Endodermal cell (in vitro differentiated cells): ENCODE results near the gene MAP6. TPM values are rescaled to one million over a fixed set of nuclear protein-coding genes. Genes with fewer than 3 reads are reported as not detected.
A peak's percentile ranks its signal among the peaks of the same experiment; 100 is the strongest.

Source experiments
- DNase-seq: peaks from one replicate; pipeline ENCODE4 v3.0.0-alpha.2; 2017
- H3K27ac ChIP-seq: 2 replicates; pipeline ENCODE4 v1.5.1; 2013; ENCODE audit warnings: mild to moderate bottlenecking, low read depth, low read length, moderate library complexity
- H3K27me3 ChIP-seq: 2 replicates; pipeline ENCODE4 v1.6.1; 2013; ENCODE audit warnings: mild to moderate bottlenecking, low read length, moderate library complexity; ENCODE audit not compliant: insufficient read depth, control insufficient read depth, poor library complexity, severe bottlenecking
- H3K36me3 ChIP-seq: 2 replicates; pipeline ENCODE4 v1.7.0; 2013; ENCODE audit warnings: mild to moderate bottlenecking, low read length, moderate library complexity; ENCODE audit not compliant: control insufficient read depth, insufficient read depth
- H3K4me1 ChIP-seq: one replicate; pipeline ENCODE4 v1.7.0; 2013; ENCODE audit warnings: low read length; ENCODE audit not compliant: control insufficient read depth, insufficient read depth
- H3K4me3 ChIP-seq: 2 replicates; pipeline ENCODE4 v1.5.1; 2013; ENCODE audit warnings: mild to moderate bottlenecking, low read length, moderate library complexity
- H3K9ac ChIP-seq: 2 replicates; pipeline ENCODE4 v1.6.1; 2013; ENCODE audit warnings: mild to moderate bottlenecking, low read length, moderate library complexity; ENCODE audit not compliant: poor library complexity, severe bottlenecking; ENCODE audit errors: extremely low read depth
- H3K9me3 ChIP-seq: 2 replicates; pipeline ENCODE4 v1.6.1; 2013; ENCODE audit warnings: mild to moderate bottlenecking, low read length, moderate library complexity; ENCODE audit not compliant: control insufficient read depth
- H3K27ac Mint-ChIP-seq: 2 replicates; pipeline ENCODE4 v1.8.0; 2020; ENCODE audit warnings: mixed read lengths
- H3K27me3 Mint-ChIP-seq: 2 replicates; pipeline ENCODE4 v1.8.0; 2021; ENCODE audit warnings: mild to moderate bottlenecking, mixed read lengths; ENCODE audit not compliant: insufficient read depth
- H3K36me3 Mint-ChIP-seq: 2 replicates; pipeline ENCODE4 v1.8.0; 2020; ENCODE audit warnings: low read depth, mixed read lengths
- H3K4me1 Mint-ChIP-seq: 2 replicates; pipeline ENCODE4 v1.8.0; 2020; ENCODE audit warnings: mixed read lengths
- H3K4me3 Mint-ChIP-seq: 2 replicates; pipeline ENCODE4 v1.8.0; 2020; ENCODE audit warnings: mild to moderate bottlenecking, moderate library complexity, mixed read lengths
- H3K9me3 Mint-ChIP-seq: 2 replicates; pipeline ENCODE4 v1.8.0; 2020; ENCODE audit warnings: mild to moderate bottlenecking, mixed read lengths
- WGBS, 2 experiments: methylation state at CpG; one replicate each; pipeline versions ENCODE4 v1.1.5 to v1.1.7; 2013; ENCODE audit warnings: missing lambda C conversion rate in 2 of 2, mixed read lengths in 1 of 2; ENCODE audit not compliant: insufficient coverage in 1 of 2, insufficient read length in 1 of 2; 5-methylcytosine and 5-hydroxymethylcytosine counted together
- total RNA-seq, 2 donors: library from RNA; stranded (reverse); fragmentation: NEBNext Ultra II Directional in 1 of 2; extraction: Animal tissue kit (Norgen Biotek cat#: 25700) in 1 of 2; gene quantifications; 2 replicates in 1 of 2; 3 replicates in 1 of 2; pipeline ENCODE4 v1.2.1, GENCODE V29; 2021
- TF ChIP-seq, protein P1 (sequence below): fragments of 200-600 bp; sonication (generic); conservative IDR thresholded peaks from 2 replicates; pipeline ENCODE4 v1.5.0; 2021; ENCODE audit warnings: antibody characterized with exemption, mild to moderate bottlenecking

MAP6 gene
- total RNA-seq, 2 donors from 2014 or later: 1.9 to 4.2 TPM

GRCh38 chr11:75616281-75616680 lies 52.6 kb downstream of the MAP6 start:
- Mint-ChIP-seq H3K4me1 (peaks cover 10% of the 10 kb centered on the region), H3K36me3 (no peaks in the 10 kb centered on the region), H3K9me3 (no peaks in the 10 kb centered on the region), H3K27me3 (no peaks in the 10 kb centered on the region), H3K27ac (no peak overlapping the region), H3K4me3 (no peak overlapping the region)
- WGBS, 2 experiments: 65 to 84% methylated on average over 4 to 5 of the region's 5 CpGs
- H3K9ac ChIP-seq: no peak overlapping the region
- H3K27ac ChIP-seq: peak overlapping the region; percentile 78
- peaks cover 13% of the 10 kb centered on the region for H3K4me1 ChIP-seq
- H3K27me3 ChIP-seq: no peaks in the 10 kb centered on the region
- no peak overlapping the region for H3K4me3 ChIP-seq
- DNase-seq: no peak
- no peaks in the 10 kb centered on the region for H3K36me3 ChIP-seq
- no peaks in the 10 kb centered on the region for H3K9me3 ChIP-seq
- TF ChIP-seq, protein P1, sequence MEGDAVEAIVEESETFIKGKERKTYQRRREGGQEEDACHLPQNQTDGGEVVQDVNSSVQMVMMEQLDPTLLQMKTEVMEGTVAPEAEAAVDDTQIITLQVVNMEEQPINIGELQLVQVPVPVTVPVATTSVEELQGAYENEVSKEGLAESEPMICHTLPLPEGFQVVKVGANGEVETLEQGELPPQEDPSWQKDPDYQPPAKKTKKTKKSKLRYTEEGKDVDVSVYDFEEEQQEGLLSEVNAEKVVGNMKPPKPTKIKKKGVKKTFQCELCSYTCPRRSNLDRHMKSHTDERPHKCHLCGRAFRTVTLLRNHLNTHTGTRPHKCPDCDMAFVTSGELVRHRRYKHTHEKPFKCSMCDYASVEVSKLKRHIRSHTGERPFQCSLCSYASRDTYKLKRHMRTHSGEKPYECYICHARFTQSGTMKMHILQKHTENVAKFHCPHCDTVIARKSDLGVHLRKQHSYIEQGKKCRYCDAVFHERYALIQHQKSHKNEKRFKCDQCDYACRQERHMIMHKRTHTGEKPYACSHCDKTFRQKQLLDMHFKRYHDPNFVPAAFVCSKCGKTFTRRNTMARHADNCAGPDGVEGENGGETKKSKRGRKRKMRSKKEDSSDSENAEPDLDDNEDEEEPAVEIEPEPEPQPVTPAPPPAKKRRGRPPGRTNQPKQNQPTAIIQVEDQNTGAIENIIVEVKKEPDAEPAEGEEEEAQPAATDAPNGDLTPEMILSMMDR: no peak

DNA sequence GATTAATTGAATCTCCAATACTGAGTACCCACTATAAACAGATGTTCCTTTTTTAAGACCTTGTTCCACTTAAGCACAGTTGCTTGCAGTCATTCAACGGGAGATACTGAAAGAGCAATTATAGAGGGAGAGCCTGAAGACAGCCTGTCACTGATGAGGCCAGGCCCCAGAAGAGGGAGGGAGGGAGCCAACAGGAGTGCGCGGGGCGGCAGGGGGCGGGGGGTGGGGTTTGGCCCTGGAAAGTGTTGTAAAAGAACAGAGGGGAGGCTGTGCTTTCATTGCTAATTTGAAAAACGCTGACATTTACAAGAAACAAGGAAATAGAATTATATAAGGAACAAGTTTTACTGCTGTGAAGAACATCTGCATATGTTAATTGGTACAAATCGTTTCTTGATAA lies 53.1 kb downstream of the MAP6 start:
- H3K36me3 ChIP-seq: no peaks in the 10 kb centered on the region
- H3K27ac ChIP-seq: no peak overlapping the region
- WGBS, 2 experiments: 74 to 80% methylated on average over 2 to 7 of the region's 7 CpGs
- no peaks in the 10 kb centered on the region for H3K36me3 Mint-ChIP-seq
- no peak overlapping the region for H3K27ac Mint-ChIP-seq
- TF ChIP-seq, protein P1: no peak
- no peak overlapping the region for H3K4me3 Mint-ChIP-seq
- H3K27me3 Mint-ChIP-seq: no peaks in the 10 kb centered on the region
- no peak overlapping the region for H3K4me3 ChIP-seq
- H3K9ac ChIP-seq: no peak overlapping the region
- H3K4me1 Mint-ChIP-seq: peaks cover 10% of the 10 kb centered on the region
- no peaks in the 10 kb centered on the region for H3K27me3 ChIP-seq
- no peaks in the 10 kb centered on the region for H3K9me3 Mint-ChIP-seq
- H3K9me3 ChIP-seq: no peaks in the 10 kb centered on the region
- H3K4me1 ChIP-seq: peaks cover 13% of the 10 kb centered on the region
- no peak for DNase-seq

DNA sequence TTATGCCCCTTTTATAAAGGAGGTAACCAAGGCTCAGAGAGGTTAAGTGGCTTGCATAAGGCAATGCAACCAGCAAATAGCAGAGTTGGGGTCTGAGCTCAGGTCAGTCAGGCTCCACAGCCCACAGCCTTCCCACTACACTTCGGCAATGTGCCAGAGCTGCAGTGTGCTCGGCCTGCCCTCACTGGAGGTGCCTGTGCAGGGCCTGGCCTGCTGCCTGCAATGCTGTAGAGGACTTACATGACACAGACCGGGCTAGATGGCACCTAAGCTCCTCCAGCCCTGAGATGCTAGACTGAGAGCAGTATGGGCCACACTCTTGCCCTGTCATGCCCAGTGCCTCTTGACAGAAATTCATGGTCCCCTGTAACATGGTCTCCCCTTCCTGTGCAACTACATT lies 57.0 kb downstream of the MAP6 start:
- DNase-seq: no peak
- no peak overlapping the region for H3K4me3 Mint-ChIP-seq
- H3K9me3 Mint-ChIP-seq: no peaks in the 10 kb centered on the region
- Histone ChIP-seq H3K9me3 (no peaks in the 10 kb centered on the region), H3K4me3 (no peak overlapping the region), H3K9ac (no peak overlapping the region), H3K4me1 (peaks cover 13% of the 10 kb centered on the region), H3K36me3 (no peaks in the 10 kb centered on the region), H3K27ac (no peak overlapping the region), H3K27me3 (no peaks in the 10 kb centered on the region)
- TF ChIP-seq, protein P1: no peak
- peaks cover under 1% of the 10 kb centered on the region for H3K27me3 Mint-ChIP-seq
- no peak overlapping the region for H3K27ac Mint-ChIP-seq
- 89 to 100% methylated on average over 2 to 3 of the region's 3 CpGs for WGBS, 2 experiments
- H3K4me1 Mint-ChIP-seq: peaks cover 10% of the 10 kb centered on the region
- H3K36me3 Mint-ChIP-seq: no peaks in the 10 kb centered on the region
